NCI-H1417 (cell line): Measurements from ENCODE around the gene PCF11.
"Not testable (repeated sequence)": the region's sequence is repeated elsewhere in the genome, so short reads cannot be mapped to it uniquely, and the experiment has no call there.

Experiments used
- DNase-seq, 3 experiments: peaks; one replicate each; lab custom pipeline; 2025; lab: John Stamatoyannopoulos, UW

Gene PCF11

DNA sequence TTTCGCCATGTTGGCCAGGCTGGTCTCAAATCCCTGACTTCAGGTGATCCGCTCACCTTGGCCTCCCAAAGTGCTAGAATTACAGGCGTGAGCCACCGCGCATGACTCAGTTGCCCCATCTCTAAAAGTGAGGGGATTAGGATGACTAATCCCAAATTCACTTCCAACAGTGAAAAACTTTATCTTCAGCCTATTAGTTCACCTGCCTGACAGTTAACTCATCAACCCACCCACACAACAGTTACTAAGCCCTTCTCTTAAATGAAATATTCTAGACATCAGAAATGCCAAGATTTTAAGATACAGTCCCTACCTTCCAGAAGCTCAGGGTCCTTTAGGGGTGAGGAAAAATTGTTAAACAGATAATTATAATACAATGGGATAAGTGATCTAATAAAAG lies 34.6 kb downstream of the PCF11 start:
- DNase-seq, result no peak

DNA sequence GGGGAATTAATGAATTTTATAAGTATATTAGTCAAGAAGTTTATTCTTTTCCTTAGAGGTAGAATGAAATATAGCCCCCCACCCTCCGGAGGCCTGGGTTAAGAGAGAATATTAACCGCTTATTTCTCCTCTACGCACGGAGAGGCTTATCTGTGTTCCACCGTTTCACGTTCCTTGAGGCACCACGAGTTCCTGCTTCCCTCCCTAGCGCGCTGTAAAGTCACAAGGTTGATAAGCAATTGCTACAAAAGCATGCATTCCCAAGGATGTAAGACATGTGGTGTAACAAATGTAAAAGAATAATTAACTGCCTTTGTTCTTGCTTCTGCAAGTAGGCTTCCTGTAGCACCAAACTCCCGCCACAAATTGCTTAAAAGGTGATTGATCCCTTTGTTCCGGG lies 35.1 kb downstream of the PCF11 start:
- DNase-seq, result no peak

DNA sequence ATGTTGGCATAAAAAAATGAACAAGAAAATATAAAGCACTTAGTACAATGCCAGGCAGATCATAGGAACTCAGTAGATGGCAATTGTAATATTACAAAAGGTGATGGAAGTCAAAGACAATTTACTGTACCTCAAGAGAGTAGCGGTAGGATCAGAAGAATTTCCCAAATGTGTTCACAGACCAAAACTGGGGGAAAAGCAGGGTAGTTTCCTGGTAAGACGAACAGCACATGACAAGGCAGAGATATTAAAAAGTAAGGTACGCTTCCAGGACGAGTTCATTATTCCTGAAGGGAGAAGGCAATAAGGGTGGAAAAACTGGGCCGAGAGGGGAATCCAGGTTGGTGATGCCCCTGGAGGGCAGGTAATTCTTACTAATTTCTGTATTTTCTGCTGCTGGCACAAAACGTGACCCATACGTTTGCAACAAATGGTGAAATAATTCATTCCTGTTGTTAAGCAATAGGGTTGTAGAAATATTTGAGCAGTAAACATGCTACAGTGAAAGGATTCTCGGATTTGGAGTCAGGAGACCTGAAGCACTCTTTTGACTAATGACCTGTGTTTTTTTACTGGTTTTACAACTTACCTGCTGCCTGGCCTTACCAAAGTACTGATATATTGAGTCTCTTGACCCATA lies 35.8 kb downstream of the PCF11 start:
- no peak for DNase-seq

DNA sequence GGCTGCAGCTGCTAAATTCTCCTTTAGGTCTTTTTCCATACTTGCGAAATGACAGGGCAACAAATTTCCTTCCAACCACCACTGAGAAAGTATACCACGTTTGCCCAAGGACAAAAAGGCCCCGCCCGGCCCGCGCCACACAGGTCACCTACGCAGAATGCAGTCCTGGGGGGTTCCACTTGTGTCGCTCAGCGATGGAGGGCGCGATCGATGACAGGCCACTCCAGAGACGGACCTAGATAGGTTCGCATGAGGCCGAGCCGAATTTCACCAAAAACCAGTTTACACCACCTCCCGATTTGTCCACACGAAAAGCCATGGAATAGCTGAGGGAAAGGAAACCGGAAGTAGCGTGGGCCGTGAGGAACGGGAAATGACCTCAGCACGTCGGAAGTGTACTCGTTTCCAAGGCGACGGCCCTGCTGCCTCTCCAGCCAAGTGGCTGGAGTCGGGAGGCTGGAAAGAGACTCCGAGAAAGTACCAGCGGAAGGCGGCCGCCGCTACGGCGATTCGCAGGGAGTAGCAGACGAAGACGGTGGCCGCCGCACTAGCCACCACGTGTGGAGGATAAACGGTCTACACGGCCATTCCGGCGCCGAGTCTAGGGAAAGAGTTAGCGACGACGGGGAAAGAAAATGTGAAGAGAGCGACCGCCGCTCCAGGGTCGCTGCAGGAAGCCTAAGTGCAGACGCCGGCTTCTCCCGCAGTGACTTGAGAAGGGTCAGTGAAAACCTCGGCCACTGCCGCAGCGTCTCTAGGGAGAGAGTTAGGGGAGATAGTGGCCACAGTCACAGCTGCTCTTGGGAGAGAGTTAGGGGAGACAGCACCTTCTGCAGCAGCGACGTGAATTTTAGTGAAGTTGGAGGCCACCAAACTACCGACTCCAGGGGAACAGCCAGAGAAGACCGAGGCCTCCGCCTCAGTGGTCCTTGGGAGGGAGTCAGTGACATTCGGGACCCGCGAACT lies 36.7 kb downstream of the PCF11 start, which contains the start of gene ANKRD42:
TSS of gene ANKRD42 (plus strand) at position 398 of the 966 bp plus-strand sequence. CDS start 959 bp downstream, outside the sequence.
- DNase-seq, result peak; percentile 93 to 98 (median 94)

DNA sequence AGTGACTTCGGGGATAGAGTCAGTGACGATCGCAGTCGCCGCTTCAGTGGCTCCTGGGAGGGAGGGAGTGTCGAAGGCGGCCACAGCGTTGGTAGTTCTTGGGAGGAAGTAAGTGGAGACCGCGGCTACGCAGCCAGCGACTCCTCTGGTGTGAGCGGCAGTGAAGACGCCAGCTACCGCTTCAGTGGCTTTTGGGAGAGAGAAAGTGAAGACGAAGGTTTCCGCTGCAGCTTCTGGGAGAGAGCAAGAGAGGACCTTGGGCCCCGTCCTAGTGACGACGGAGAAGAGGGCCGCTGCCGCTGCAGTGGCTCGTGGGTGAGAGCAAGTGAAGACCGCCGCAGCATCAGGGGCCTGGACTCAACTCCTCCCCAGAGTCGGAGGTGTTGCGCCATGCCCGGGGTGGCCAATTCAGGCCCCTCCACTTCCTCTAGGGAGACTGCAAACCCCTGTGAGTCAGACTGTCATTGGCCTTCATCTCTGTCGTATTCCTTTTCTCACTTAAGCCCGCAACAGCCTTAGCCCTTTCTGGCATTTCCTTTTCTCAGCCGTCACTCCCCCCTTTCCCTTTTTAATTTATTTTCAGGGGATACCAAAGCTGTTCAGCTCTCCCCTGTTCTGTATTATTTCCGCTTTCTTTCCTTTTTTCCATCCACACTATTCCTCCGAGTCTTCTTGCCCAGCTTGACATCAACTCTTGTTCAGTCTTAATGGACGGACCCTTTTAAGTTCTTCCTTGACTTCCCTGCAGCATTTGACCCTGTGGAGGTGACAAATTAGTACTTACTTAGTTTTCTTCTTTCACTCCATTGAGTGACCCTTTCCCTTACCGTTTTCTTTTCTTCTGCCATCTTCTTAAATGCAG lies 37.6 kb downstream of the PCF11 start:
- peak; percentile 5 to 78 (median 76) for DNase-seq

DNA sequence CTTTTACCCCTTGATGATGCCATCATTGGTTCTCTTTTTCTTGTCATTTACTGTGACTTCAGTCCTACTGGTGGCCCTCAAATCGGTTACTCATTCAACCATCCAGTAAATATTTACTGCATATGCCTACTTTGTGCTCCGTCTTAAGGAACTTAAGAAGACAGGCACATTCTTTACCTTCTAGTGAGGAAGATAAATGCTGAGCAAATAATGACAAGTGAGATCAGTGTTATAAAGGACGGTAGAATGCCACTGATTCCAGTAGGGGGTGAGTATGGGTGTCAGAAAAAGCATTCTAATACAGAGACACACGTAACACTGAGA lies 38.2 kb downstream of the PCF11 start:
- peak in 1 of 3 experiments; percentile 34 for DNase-seq

DNA sequence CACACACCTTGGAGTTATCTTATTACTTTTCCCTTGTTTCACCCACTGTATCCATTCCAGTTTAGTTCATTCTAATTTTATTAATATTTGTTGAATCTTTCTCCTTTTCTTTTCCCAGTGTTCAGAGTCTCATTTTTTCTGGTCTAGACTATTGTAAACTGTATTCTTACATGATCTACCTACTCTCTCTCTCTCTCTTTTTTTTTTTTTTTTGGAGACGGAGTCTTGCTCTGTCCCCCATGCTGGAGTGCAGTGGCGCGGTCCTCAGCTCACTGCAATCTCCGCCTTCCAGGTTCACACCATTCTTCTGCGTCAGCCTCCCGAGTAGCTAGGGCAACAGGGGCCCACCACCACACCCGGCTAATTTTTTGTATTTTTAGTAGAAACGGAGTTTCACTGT lies 38.7 kb downstream of the PCF11 start:
- no peak for DNase-seq

DNA sequence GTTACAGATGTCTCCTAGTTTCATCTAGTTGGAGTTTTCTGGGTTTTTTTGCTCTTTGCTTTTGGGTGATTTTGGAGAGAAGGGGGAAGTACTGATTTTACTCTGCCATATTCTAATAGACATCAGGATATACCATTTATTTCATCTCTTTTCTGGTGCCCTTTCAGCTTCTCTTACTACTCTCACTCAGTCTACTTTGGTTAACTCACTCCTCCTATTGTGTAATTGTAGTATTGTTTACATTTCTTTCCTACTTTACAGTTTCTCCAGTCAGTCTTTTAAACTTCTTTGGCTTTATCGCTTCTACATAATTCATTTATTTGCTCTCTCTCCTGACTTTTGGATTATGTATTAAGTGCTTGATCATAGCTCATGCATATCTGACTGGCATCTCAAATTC lies 43.1 kb downstream of the PCF11 start:
- DNase-seq, result no peak

DNA sequence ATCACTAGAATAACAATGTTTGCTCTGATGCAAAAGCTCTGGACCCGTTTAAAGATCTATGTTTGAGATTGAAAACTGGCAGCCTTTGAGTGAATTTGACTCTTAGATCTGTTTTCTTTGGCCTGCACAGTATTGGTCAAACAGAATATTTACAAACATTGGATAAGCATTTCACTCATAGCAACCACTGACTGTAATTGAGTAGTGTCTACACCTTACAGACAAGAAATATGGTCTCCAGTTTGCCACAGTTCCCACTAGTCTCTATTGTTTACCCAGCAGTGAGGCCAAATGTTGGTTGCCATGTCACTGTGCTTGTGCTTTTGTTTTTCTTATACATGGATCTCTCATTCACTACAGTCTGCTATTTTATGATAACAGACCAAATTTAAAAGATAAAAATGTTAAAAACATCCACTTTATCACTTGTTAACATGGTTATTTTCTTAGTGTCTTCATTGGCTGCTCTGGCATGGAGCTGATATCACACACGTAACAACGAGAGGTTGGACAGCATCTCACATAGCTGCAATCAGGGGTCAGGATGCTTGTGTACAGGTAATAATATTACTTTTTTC lies 48.8 kb downstream of the PCF11 start:
- DNase-seq, result no peak

DNA sequence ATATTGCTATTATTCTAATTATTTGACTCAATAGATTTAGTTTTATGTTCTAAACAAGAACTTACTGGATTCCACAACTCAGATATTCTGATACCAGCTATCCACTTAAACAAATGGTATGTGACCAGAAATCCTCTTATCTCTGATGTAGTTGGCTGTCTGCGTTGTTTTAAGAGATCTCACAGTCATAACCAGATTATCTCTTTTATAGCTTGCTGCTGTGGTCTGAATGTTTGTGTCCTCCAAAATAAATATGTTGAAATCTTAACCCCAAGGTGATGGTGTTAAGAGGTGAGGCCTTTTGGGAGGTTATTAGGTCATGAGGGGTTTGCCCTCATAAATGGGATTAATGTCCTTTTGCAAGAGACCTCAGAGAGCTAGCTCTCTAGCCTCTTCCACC lies 49.3 kb downstream of the PCF11 start:
- no peak for DNase-seq

DNA sequence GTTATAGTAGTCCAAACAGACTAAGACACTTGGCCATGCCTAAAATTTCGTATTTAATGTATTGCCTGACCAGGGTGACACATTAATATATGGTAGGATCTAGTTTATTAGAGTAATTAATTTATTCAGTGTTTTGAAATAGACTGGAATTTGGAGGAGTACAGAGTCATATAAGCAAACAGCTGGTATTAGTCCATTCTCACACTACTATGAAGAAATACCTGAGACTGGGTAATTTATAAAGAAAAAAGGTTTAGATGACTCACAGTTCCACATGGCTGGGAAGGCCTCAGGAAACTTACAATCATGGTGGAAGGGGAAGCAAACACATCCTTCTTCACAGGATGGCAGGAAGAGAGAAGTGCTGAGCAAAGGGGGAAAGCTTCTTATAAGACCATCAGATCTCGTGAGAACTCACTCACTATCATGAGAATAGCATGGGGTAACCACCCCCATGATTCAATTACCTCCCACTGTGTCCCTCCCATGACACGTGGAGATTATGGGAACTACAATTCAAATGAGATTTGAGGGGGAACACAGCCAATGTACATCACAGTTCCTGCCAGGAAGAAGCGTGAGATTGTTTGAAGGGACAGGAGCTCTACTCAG lies 49.9 kb downstream of the PCF11 start:
- not testable (repeated sequence) for DNase-seq

DNA sequence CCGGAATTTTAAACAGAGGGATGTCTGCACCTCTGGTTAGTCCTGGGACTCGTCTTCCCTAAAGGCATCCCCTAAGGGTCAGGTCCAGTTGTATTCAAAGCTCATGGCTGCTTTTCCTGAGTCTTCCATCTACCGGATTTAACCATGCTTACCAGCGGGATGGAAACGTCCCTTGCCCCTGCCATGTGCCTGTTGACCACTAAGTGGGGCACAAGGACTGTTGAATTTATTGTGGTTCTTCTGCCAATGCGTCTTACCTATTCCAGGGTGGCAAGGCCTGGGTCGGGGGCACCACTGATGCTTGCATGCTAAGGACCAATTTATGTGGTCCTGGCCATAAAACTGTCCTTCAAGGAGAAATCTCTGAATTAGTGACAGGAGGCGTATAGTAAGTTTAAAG lies 62.2 kb downstream of the PCF11 start:
- peak in 2 of 3 experiments; percentile 36 to 61 for DNase-seq

DNA sequence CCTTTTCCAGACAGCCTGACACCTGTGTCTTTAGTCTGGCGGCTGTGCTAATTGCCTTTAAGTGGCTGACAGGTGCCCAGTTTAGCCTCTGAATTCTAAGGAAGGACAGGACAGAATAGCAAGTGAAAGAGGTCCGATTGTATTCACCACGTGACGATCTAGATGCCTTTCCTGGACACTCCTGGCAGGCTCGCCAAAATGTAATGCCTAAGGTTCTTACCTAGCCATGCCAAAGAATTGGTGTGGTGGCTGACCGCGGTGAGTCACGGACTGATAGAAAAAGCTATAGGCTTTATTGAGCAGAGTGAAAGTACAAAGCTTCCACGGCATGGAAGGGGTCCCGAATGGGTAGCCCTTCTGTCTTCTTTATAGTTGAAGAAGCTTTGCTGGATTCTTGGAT lies 63.3 kb downstream of the PCF11 start:
- peak in 2 of 3 experiments; percentile 61 to 83 for DNase-seq

DNA sequence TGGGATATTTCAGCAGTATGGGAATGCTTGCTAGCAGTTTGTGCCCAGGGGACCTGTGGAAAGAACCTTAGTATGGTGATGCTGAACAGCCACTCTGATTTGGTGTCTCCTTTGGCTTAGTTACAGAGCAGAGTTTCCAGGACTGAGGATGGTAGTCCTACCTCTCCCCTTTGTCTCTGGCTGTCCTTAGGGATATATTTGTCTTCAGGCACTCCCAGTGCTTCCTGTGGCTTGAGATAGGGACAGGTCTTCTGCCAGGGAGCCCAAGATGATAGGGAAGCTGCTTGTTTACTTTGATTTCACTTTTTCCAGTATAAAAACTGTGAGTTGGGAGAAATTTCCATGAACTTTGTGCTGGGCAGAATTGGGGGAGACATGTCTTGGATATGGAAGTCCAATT lies 64.8 kb downstream of the PCF11 start:
- no peak for DNase-seq

DNA sequence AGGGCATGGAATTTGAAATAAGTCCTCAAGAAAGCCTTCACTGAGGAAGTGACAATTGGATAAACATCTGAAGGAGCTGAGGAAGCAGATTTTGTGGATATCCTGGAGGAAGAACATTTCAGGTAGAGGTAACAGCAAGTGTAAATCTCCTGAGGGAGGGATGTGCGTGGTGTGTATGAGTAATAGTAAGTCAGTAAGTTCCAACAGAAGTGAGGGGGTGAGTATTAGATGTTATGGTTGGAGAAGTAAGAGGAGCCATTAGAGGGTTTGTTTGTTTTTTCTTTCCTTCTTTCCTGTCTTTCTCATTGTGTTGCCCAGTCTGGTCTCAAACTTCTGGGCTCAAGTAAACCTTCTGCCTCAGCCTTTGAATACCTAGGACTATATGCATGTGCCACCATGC lies 65.6 kb downstream of the PCF11 start:
- DNase-seq, result no peak

DNA sequence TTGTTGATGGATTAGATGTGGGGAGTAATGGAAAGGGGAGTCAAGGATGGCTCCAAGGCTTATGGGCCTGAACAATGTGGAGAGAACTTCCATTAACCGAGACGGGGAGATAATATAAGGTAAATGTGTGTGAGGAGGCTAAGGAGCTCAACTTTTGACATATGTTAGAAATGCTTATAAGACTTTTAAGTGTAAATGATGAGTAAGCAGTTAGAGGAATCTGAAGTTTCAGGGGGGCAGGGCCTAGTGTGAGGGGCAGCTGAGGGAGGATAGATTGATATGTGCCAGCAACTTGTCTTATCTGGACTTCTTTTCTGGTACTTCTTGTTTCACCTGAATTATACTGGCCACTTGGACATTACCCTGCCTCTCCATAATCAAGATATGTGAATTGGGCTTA lies 66.5 kb downstream of the PCF11 start:
- no peak for DNase-seq

DNA sequence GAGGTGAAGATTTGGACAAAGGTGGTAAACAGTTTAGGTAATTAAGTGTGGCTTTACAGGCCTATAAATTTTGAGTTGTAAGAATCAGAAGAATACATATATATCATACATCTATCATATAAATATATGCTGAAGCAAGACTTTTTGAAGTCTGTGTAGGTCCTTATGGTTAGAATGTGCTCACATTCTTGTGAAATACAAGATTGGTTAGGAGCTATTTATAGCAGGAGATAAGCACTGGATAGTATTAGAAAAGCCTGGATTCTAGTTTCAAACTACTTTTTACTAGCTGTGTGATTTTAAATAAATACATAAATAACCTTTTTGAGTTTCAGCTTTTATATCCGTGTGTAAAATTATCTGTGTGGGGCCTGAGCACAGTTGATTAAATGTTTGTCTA lies 78.9 kb downstream of the PCF11 start:
- no peak for DNase-seq
